NCI-H1048 (cell line): ENCODE data around the gene ZNF358.
"Not testable (repeated sequence)": the region's sequence is repeated elsewhere in the genome, so short reads cannot be mapped to it uniquely, and the experiment has no call there.

Source experiments
- DNase-seq: peaks from one replicate; lab custom pipeline; 2025; lab: John Stamatoyannopoulos, UW

Gene ZNF358

GRCh38 chr19:7535998-7536695 lies 20.2 kb downstream of the ZNF358 start:
- no peak for DNase-seq

- DNase-seq, result not testable (repeated sequence)
These were observed 23.1 kb downstream of the ZNF358 start for GRCh38 chr19:7538990-7539389.

- DNase-seq, result no peak
These were observed 24.0 kb downstream of the ZNF358 start for GRCh38 chr19:7539827-7540425.

- DNase-seq, result no peak
These were observed 25.0 kb downstream of the ZNF358 start for GRCh38 chr19:7540761-7541474.

- no peak for DNase-seq
These were observed 25.5 kb downstream of the ZNF358 start for GRCh38 chr19:7541475-7541824.

- DNase-seq, result no peak
These were observed 26.0 kb downstream of the ZNF358 start for GRCh38 chr19:7541828-7542443.

GRCh38 chr19:7542556-7543348 lies 26.8 kb downstream of the ZNF358 start:
- DNase-seq, result no peak

- DNase-seq, result no peak
These were observed 28.7 kb downstream of the ZNF358 start for GRCh38 chr19:7544626-7545025.

- DNase-seq, result no peak
These were observed 29.4 kb downstream of the ZNF358 start for GRCh38 chr19:7545300-7545699.

- no peak for DNase-seq
These were observed 30.0 kb downstream of the ZNF358 start for GRCh38 chr19:7545904-7546303.

- no peak for DNase-seq
These were observed 31.3 kb downstream of the ZNF358 start for GRCh38 chr19:7547159-7547558.

GRCh38 chr19:7549429-7550148 lies 33.7 kb downstream of the ZNF358 start:
- no peak for DNase-seq

GRCh38 chr19:7550169-7550770 lies 34.4 kb downstream of the ZNF358 start:
- DNase-seq, result no peak

- DNase-seq, result peak; percentile 59
These were observed 35.3 kb downstream of the ZNF358 start for GRCh38 chr19:7550987-7551761.

- no peak for DNase-seq
These were observed 36.9 kb downstream of the ZNF358 start for GRCh38 chr19:7552781-7553180.

GRCh38 chr19:7554565-7554964 lies 38.7 kb downstream of the ZNF358 start:
- no peak for DNase-seq

GRCh38 chr19:7554990-7555864 lies 39.3 kb downstream of the ZNF358 start:
- no peak for DNase-seq

GRCh38 chr19:7556696-7557315 lies 40.9 kb downstream of the ZNF358 start:
- no peak for DNase-seq

GRCh38 chr19:7558667-7559066 lies 42.8 kb downstream of the ZNF358 start:
- no peak for DNase-seq
